Pancreas (tissue), 10 donors: Measurements from ENCODE around the gene MUC21. TPM values are rescaled to one million over a fixed set of nuclear protein-coding genes. Genes with fewer than 3 reads are reported as not detected.
"Not testable (repeated sequence)": the region's sequence is repeated elsewhere in the genome, so short reads cannot be mapped to it uniquely, and the experiment has no call there.

Experiments used
- ATAC-seq, 4 donors: fragments of 200-7000 bp; cut with Tn5 transposase; one replicate each; pipeline versions ENCODE4 v1.8.0 to v1.9.1; 2020; ENCODE audit warnings: mild to moderate bottlenecking in 4 of 4, moderate library complexity in 4 of 4
- DNase-seq, 6 donors: peaks; one replicate each; pipeline ENCODE4 v3.0.0-alpha.2; 2020
- FAIRE-seq: peaks from 2 replicates; lab custom pipeline; 2012; peaks lifted over from hg19 to GRCh38; lab: Jason Lieb, UNC
- H3K27ac ChIP-seq, 4 donors: fragments of 200-600 bp; sonication (generic); 1 replicate in 3 of 4; 2 replicates in 1 of 4; pipeline versions ENCODE4 v1.5.0 to v1.8.0; 2020
- H3K27me3 ChIP-seq, 4 donors: fragments of 200-600 bp; one replicate each; pipeline ENCODE4 v1.8.0; 2021
- H3K36me3 ChIP-seq, 3 donors: fragments of 200-600 bp; sonication (generic) in 1 of 3; one replicate each; pipeline versions ENCODE4 v1.5.0 to v1.8.0; 2020 to 2021
- H3K4me1 ChIP-seq, 3 donors: fragments of 200-600 bp; one replicate each; pipeline ENCODE4 v1.8.0; 2021
- H3K4me3 ChIP-seq, 4 donors: fragments of 200-600 bp; sonication (generic) in 2 of 4; one replicate each; pipeline versions ENCODE4 v1.5.0 to v1.8.0; 2020 to 2021
- H3K9me3 ChIP-seq, 4 donors: fragments of 200-600 bp; one replicate each; pipeline ENCODE4 v1.8.0; 2021
- CTCF ChIP-seq, 4 donors: fragments of 200-600 bp; sonication (generic) in 3 of 4; IDR thresholded peaks; one replicate each; pipeline versions ENCODE4 v1.5.0 to v1.8.0; 2021; ENCODE audit warnings: antibody characterized with exemption in 4 of 4
- WGBS, 2 donors: extraction: QIAGEN DNeasy Blood & Tissue Kit; methylation state at CpG; one replicate each; pipeline ENCODE4 v1.1.7; 2013; 5-methylcytosine and 5-hydroxymethylcytosine counted together
- intact Hi-C, 3 donors: fragments of 100-400 bp; cut with DNase I; formaldehyde crosslinking; loops; one replicate each; pipeline versions ENCODE4 v1.11.1 to v1.14.2; 2022
- polyA plus RNA-seq, 2 donors: library from polyadenylated mRNA; stranded (reverse); fragments of 200-250 nt; gene quantifications; one replicate each; pipeline ENCODE4 v1.2.3, GENCODE V29; 2013
- total RNA-seq, 6 donors: library from RNA; stranded (reverse); fragmentation: NEBNext Ultra II Directional in 4 of 6; extraction: Animal tissue kit (Norgen Biotek cat#: 25700) in 4 of 6; gene quantifications; one replicate each; pipeline versions ENCODE4 v1.2.1 to v1.2.4, GENCODE V29; 2021 to 2023
- donor health status: healthy with polysubstance abuse.
- donor health status: DM: no; HTN: no; CAD: no; lungs with moderate emphysema.
- donor health status: DM: no; HTN: no; CAD: no.
- donor health status: control.
- donor health status: control.
- donor health status: Bipolar disorder and iron deficiency.
- donor health status: DM: yes; HTN: yes; CAD: no.
- donor health status: DM: no; HTN: no; CAD: no.
- donor health status: DM: no; HTN: no; CAD: no.
- donor health status: DM: yes; HTN: yes; CAD: no.

MUC21 gene
- total and polyA plus RNA-seq, 8 donors = 0.07 to 0.23 TPM; not detected in 6

GRCh38 chr6:30965140-30965601 lies 18.3 kb upstream of the MUC21 start:
- no peak for DNase-seq
- H3K36me3 ChIP-seq = no peaks in the 10 kb centered on the region
- ATAC-seq = no peak
- intact Hi-C loops = no loop called here
- no peak for FAIRE-seq
- H3K4me1 ChIP-seq = no peaks in the 10 kb centered on the region
- no peak for TF ChIP-seq CTCF (IDR thresholded peaks at IDR 0.05)
- H3K27ac ChIP-seq = no peak overlapping the region
- no peaks in the 10 kb centered on the region for H3K9me3 ChIP-seq
- WGBS, 2 donors = 75 to 84% methylated on average over 5 of the region's 5 CpGs
- H3K27me3 ChIP-seq = no peaks in the 10 kb centered on the region
- no peak overlapping the region for H3K4me3 ChIP-seq

DNA sequence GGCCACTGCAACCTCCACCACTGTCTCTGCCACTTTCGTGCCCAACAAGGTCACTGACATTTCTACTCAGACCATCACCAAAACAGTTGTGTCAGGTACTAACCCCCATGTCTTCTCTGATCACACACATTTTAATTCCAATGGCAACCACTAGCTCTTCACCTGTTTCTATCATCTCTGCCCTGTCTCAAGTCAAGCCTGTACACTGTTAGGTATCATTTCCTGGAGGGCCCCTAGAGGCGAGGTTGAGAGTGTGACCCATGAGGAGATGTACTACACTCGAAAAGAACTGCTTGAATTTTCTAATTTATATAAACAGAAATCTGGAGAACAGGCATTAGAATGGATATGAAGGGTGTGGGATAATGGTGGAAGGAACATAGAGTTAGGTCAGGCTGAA lies 17.4 kb upstream of the MUC21 start:
- H3K27me3 ChIP-seq = no peaks in the 10 kb centered on the region
- no peak for TF ChIP-seq CTCF (IDR thresholded peaks at IDR 0.05)
- 56 to 64% methylated on average over 3 of the region's 3 CpGs for WGBS, 2 donors
- H3K27ac ChIP-seq = no peak overlapping the region
- ATAC-seq = no peak
- H3K9me3 ChIP-seq = no peaks in the 10 kb centered on the region
- H3K4me3 ChIP-seq = no peak overlapping the region
- intact Hi-C loops = no loop called here
- no peaks in the 10 kb centered on the region for H3K4me1 ChIP-seq
- DNase-seq = no peak
- no peak for FAIRE-seq
- no peaks in the 10 kb centered on the region for H3K36me3 ChIP-seq

DNA sequence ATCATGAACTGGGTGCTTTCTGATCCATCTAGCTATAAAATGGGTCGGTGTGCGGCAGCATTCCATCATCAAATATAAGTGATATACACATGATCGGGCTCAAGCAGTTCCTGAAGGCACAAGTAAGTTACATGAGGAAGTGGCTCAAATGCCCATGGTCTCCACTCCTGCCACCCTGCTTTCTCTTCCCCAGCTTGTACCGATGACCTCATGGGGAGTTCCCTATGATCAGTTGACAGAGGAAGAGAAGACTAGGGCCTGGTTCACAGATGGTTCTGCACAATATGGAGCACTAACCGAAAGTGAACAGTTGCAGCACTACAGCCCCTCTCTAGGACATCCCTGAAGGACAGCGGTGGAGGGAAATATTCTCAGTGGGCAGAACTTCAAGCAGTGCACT lies 14.3 kb upstream of the MUC21 start:
- H3K27me3 ChIP-seq, intact Hi-C loops, H3K9me3 ChIP-seq, ATAC-seq, H3K36me3 ChIP-seq, H3K4me1 ChIP-seq, FAIRE-seq, H3K27ac ChIP-seq, H3K4me3 ChIP-seq, DNase-seq: not testable (repeated sequence)
- WGBS, 2 donors = 86 to 90% methylated on average over 6 of the region's 6 CpGs

DNA sequence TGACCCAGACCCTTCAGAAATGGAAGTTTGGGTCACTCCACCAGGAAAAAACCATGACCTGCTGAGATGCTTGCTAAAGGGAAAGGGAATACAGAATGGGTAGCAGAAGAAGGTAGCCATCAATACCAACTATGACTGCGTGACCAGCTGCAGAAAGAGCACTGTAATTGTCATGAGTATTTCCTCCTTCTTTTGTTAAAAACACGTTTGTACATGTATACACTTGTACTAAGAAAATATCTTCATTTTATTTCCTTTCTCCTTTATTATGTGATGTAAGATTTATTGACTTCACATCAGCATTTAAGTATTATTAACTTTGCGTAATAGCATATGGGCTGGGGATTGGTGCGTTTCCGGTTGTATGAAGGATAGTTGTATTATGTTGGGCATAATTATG lies 12.6 kb upstream of the MUC21 start:
- H3K27me3 ChIP-seq = no peaks in the 10 kb centered on the region
- H3K4me1 ChIP-seq = no peaks in the 10 kb centered on the region
- no peak overlapping the region for H3K4me3 ChIP-seq
- no peaks in the 10 kb centered on the region for H3K9me3 ChIP-seq
- FAIRE-seq (no peak), ATAC-seq (no peak), DNase-seq (no peak)
- WGBS, 2 donors = 78 to 84% methylated on average over 5 of the region's 5 CpGs
- no peak for TF ChIP-seq CTCF (IDR thresholded peaks at IDR 0.05)
- intact Hi-C loops = no loop called here
- no peak overlapping the region for H3K27ac ChIP-seq
- H3K36me3 ChIP-seq = no peaks in the 10 kb centered on the region

- H3K4me3 ChIP-seq = no peak overlapping the region
- FAIRE-seq = no peak
- 86 to 90% methylated on average over 4 of the region's 4 CpGs for WGBS, 2 donors
Observed at GRCh38 chr6:30972816-30973215, 10.7 kb upstream of the MUC21 start.

More at GRCh38 chr6:30972816-30973215, 10.7 kb upstream of the MUC21 start:
- Histone ChIP-seq H3K27me3 (no peaks in the 10 kb centered on the region), H3K4me1 (no peaks in the 10 kb centered on the region), H3K27ac (no peak overlapping the region), H3K36me3 (no peaks in the 10 kb centered on the region), H3K9me3 (no peaks in the 10 kb centered on the region)
- ATAC-seq (no peak), DNase-seq (no peak)
- intact Hi-C loops = no loop called here
- TF ChIP-seq CTCF (IDR thresholded peaks at IDR 0.05) = no peak
